Testis (tissue), 2 donors: Measurements from ENCODE around the gene ARFGAP1.

Experiments used
- POLR2A ChIP-seq: fragments of 450-650 bp; IDR thresholded peaks from one replicate; pipeline ENCODE4 v1.6.1; 2017; ENCODE audit warnings: antibody characterized with exemption, mild to moderate bottlenecking, moderate library complexity
- TF ChIP-seq, protein P1 (sequence below), 3 experiments: fragments of 450-650 bp in 2 of 3; fragments of 200-600 bp in 1 of 3; sonication (generic) in 1 of 3; IDR thresholded peaks; one replicate each; pipeline ENCODE4 v1.5.1; 2016 to 2019; ENCODE audit warnings: antibody characterized with exemption in 3 of 3, mild to moderate bottlenecking in 2 of 3, moderate library complexity in 1 of 3

DNA sequence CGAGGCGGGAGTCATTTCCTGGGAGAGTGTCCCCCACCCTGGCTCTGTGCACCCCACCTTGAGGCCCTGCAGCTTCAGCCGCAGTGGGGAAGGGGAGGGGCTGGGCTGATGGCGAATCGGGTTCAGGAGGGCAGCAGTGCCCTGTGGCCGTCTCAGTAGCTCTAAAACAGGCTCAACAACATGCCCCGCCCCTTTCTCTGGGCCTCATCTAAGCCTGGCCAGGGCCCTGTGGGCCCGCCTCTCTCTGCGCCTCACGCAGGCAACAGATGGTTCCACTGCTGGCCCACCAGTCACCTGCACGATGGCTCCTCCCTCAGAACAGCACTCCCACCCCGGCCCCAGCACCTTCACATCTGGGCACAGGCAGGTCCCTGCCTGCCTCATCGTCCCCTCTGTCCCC, 58.3 kb downstream of the ARFGAP1 start:
- TF ChIP-seq, protein P1, sequence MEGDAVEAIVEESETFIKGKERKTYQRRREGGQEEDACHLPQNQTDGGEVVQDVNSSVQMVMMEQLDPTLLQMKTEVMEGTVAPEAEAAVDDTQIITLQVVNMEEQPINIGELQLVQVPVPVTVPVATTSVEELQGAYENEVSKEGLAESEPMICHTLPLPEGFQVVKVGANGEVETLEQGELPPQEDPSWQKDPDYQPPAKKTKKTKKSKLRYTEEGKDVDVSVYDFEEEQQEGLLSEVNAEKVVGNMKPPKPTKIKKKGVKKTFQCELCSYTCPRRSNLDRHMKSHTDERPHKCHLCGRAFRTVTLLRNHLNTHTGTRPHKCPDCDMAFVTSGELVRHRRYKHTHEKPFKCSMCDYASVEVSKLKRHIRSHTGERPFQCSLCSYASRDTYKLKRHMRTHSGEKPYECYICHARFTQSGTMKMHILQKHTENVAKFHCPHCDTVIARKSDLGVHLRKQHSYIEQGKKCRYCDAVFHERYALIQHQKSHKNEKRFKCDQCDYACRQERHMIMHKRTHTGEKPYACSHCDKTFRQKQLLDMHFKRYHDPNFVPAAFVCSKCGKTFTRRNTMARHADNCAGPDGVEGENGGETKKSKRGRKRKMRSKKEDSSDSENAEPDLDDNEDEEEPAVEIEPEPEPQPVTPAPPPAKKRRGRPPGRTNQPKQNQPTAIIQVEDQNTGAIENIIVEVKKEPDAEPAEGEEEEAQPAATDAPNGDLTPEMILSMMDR (IDR thresholded peaks at IDR 0.05), result no peak
- no peak for TF ChIP-seq POLR2A
